ENCODE measurements around the gene CEL. TPM values are rescaled to one million over a fixed set of nuclear protein-coding genes. Genes with fewer than 3 reads are reported as not detected.

CEL gene
- total and polyA plus RNA-seq, 11 donors = 0.61 to 4.0 (median 2.3) TPM

- no peaks in the 10 kb centered on the region for H3K27me3 ChIP-seq
- peak overlapping the region; percentile 46 to 95 (median 88) for H3K27ac ChIP-seq
- H3K36me3 ChIP-seq = peaks cover 0 to 84% (median 69%) of the 10 kb centered on the region in 9 donors
- DNase-seq (peak; percentile 79 to 93 (median 84)), ATAC-seq (peak; percentile 88 to 94 (median 92))
- no peaks in the 10 kb centered on the region for H3K9me3 ChIP-seq
- H3K4me3 ChIP-seq = no peak overlapping the region
- H3K4me1 ChIP-seq = peaks cover 0 to 38% (median 18%) of the 10 kb centered on the region in 12 donors
- intact Hi-C loops (cut with DNase I) = loop anchor here in 3 of 10 donors (5.0 kb wide), 2 partner anchors 87 to 92 kb away; no protein-coding TSS in a partner anchor
- 52 to 63% (median 57%) methylated on average over 6 to 16 of the region's 16 CpGs for WGBS, 4 donors
- TF ChIP-seq CTCF (IDR thresholded peaks at IDR 0.05) (no peak), POLR2A (IDR thresholded peaks at IDR 0.05) (no peak)
These were observed 6.8 kb upstream of the CEL start for GRCh38 chr9:133054966-133055365.

- ATAC-seq (no peak), DNase-seq (no peak)
- 91 to 96% (median 93%) methylated on average over 14 to 17 of the region's 17 CpGs for WGBS, 4 donors
These were observed 5.9 kb upstream of the CEL start for GRCh38 chr9:133055788-133056420.

GRCh38 chr9:133056533-133056932 lies 5.2 kb upstream of the CEL start:
- Histone ChIP-seq H3K4me3 (no peak overlapping the region), H3K9me3 (no peaks in the 10 kb centered on the region), H3K27ac (peak overlapping the region in 1 of 12 donors; percentile 84), H3K36me3 (peaks cover 0 to 68% (median 58%) of the 10 kb centered on the region in 9 donors), H3K27me3 (no peaks in the 10 kb centered on the region), H3K4me1 (peaks cover 0 to 51% (median 24%) of the 10 kb centered on the region in 12 donors)
- intact Hi-C loops (cut with DNase I) = no loop called here
- 92 to 97% (median 95%) methylated on average over 11 to 13 of the region's 13 CpGs for WGBS, 4 donors
- no peak for TF ChIP-seq POLR2A (IDR thresholded peaks at IDR 0.05)
- no peak for TF ChIP-seq CTCF (IDR thresholded peaks at IDR 0.05)
- ATAC-seq (no peak), DNase-seq (no peak)

More at GRCh38 chr9:133055788-133056420, 5.9 kb upstream of the CEL start:
- peaks cover 0 to 74% (median 65%) of the 10 kb centered on the region in 9 donors for H3K36me3 ChIP-seq
- H3K9me3 ChIP-seq = no peaks in the 10 kb centered on the region
- H3K4me3 ChIP-seq = no peak overlapping the region
- TF ChIP-seq CTCF (IDR thresholded peaks at IDR 0.05) (no peak), POLR2A (IDR thresholded peaks at IDR 0.05) (no peak)
- peak overlapping the region in 10 of 12 donors; percentile 16 to 95 (median 88) for H3K27ac ChIP-seq
- H3K4me1 ChIP-seq = peaks cover 0 to 45% (median 21%) of the 10 kb centered on the region in 12 donors
- no peaks in the 10 kb centered on the region for H3K27me3 ChIP-seq
- intact Hi-C loops (cut with DNase I) = no loop called here

- Histone ChIP-seq H3K27me3 (no peaks in the 10 kb centered on the region), H3K36me3 (peaks cover 0 to 63% (median 54%) of the 10 kb centered on the region in 9 donors), H3K9me3 (no peaks in the 10 kb centered on the region), H3K4me3 (no peak overlapping the region), H3K4me1 (peaks cover 0 to 54% (median 24%) of the 10 kb centered on the region in 12 donors), H3K27ac (peak overlapping the region in 1 of 12 donors; percentile 26)
- no peak for DNase-seq
- intact Hi-C loops (cut with DNase I) = no loop called here
- WGBS, 4 donors = 63 to 75% (median 68%) methylated on average over 4 to 8 of the region's 8 CpGs
- no peak for ATAC-seq
- TF ChIP-seq CTCF (IDR thresholded peaks at IDR 0.05) (no peak), POLR2A (IDR thresholded peaks at IDR 0.05) (no peak)
These were observed 4.8 kb upstream of the CEL start for GRCh38 chr9:133057006-133057405.
